ENCODE data around the gene BCAS3. TPM values are rescaled to one million over a fixed set of nuclear protein-coding genes. Genes with fewer than 3 reads are reported as not detected.
A peak's percentile ranks its signal among the peaks of the same experiment; 100 is the strongest.

Gene BCAS3
- total RNA-seq, 1 donor from 2014 or later, result 14.5 TPM

DNA sequence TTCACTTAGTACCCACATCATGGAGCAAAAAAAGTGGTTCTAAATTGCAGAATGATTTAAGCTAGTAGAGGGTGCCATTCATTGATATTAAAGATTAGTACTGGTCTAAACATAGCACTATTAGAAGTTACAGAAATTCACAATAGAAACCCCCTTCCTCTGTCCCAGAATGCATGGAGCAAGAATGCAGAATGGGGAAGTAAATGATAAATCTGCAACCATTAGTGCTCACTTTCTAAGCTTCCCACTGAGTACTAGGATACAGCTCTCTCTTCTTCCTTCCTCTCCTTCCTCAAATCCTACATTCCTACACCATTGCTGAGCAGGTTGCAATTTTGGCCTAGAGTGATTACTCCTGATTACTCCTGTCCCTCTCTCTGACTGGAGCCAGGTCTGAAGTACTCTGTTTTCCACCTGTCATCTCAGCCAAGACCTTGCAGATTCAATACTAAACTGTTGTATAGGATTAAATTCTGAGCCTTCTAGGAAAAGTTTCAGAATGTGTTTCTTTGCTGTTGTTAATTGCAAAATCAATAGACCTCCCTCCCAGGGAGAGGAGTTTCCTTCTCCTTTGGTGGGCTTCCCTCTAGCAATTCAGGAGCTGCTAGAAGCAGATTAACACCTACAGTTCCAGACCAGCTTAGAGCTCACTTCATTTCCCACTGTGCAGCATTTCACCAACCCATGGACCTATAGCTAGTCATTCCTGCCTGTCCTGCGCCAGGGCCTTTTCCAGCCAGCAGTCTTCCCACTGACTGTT lies 556.5 kb downstream of the BCAS3 start:
- no peak overlapping the region for H3K4me2 ChIP-seq (ENCODE audit: low read length)
- no peak for TF ChIP-seq EZH2 (IDR thresholded peaks at IDR 0.05; ENCODE audit: insufficient read depth, low read length)
- no peak for TF ChIP-seq CTCF (IDR thresholded peaks at IDR 0.05; ENCODE audit: insufficient read depth, low read depth, low read length)
- H3K27ac Mint-ChIP-seq (ENCODE audit: unreplicated experiment), result no peak overlapping the region

GRCh38 chr17:61235001-61235826 lies 557.6 kb downstream of the BCAS3 start:
- Mint-ChIP-seq H3K4me1 (ENCODE audit: low read depth, unreplicated experiment) (peaks cover 22% of the 10 kb centered on the region), H3K4me3 (ENCODE audit: unreplicated experiment) (no peak overlapping the region)
- H3K9me3 ChIP-seq (ENCODE audit: insufficient read depth, low read depth, low read length), result peaks cover 5% of the 10 kb centered on the region

More for the DNA sequence above, 556.5 kb downstream of the BCAS3 start:
- H2AFZ ChIP-seq (ENCODE audit: low read depth, low read length), result no peak overlapping the region
- H3K36me3 ChIP-seq (ENCODE audit: insufficient read depth, low read length), result no peaks in the 10 kb centered on the region
- H3K4me3 Mint-ChIP-seq (ENCODE audit: unreplicated experiment), result no peak overlapping the region
- H3K27ac ChIP-seq (ENCODE audit: low read depth, low read length), result no peak overlapping the region
- H3K9me3 ChIP-seq (ENCODE audit: insufficient read depth, low read depth, low read length), result peaks cover 5% of the 10 kb centered on the region
- H3K4me3 ChIP-seq (ENCODE audit: insufficient read depth, low read depth, low read length), result no peak overlapping the region
- no peaks in the 10 kb centered on the region for H3K36me3 Mint-ChIP-seq (ENCODE audit: low read depth, unreplicated experiment)
- no peaks in the 10 kb centered on the region for H3K79me2 ChIP-seq (ENCODE audit: insufficient read depth, low read length)
- H3K4me1 Mint-ChIP-seq (ENCODE audit: low read depth, unreplicated experiment), result peaks cover 22% of the 10 kb centered on the region
- no peaks in the 10 kb centered on the region for H4K20me1 ChIP-seq (ENCODE audit: insufficient read depth, low read length)
- H3K9ac ChIP-seq (ENCODE audit: low read length), result no peak overlapping the region
- peaks cover 30% of the 10 kb centered on the region for H3K4me1 ChIP-seq (ENCODE audit: insufficient read depth, low read length)
- no peaks in the 10 kb centered on the region for H3K9me3 Mint-ChIP-seq (ENCODE audit: unreplicated experiment)
- H3K27me3 Mint-ChIP-seq (ENCODE audit: low read depth, unreplicated experiment), result no peaks in the 10 kb centered on the region
- H3K27me3 ChIP-seq (ENCODE audit: insufficient read depth, low read length), result no peaks in the 10 kb centered on the region
- no peak for DNase-seq (ENCODE audit: low read depth)
- no peak for FAIRE-seq

More at GRCh38 chr17:61235001-61235826, 557.6 kb downstream of the BCAS3 start:
- Histone ChIP-seq H3K36me3 (ENCODE audit: insufficient read depth, low read length) (no peaks in the 10 kb centered on the region), H3K79me2 (ENCODE audit: insufficient read depth, low read length) (no peaks in the 10 kb centered on the region), H3K4me1 (ENCODE audit: insufficient read depth, low read length) (peaks cover 30% of the 10 kb centered on the region), H2AFZ (ENCODE audit: low read depth, low read length) (no peak overlapping the region), H3K4me3 (ENCODE audit: insufficient read depth, low read depth, low read length) (no peak overlapping the region), H4K20me1 (ENCODE audit: insufficient read depth, low read length) (no peaks in the 10 kb centered on the region), H3K27me3 (ENCODE audit: insufficient read depth, low read length) (no peaks in the 10 kb centered on the region), H3K4me2 (ENCODE audit: low read length) (peak overlapping the region; percentile 53), H3K27ac (ENCODE audit: low read depth, low read length) (no peak overlapping the region), H3K9ac (ENCODE audit: low read length) (no peak overlapping the region)
- TF ChIP-seq CTCF (IDR thresholded peaks at IDR 0.05; ENCODE audit: insufficient read depth, low read depth, low read length) (no peak), EZH2 (IDR thresholded peaks at IDR 0.05; ENCODE audit: insufficient read depth, low read length) (no peak)
- Mint-ChIP-seq H3K36me3 (ENCODE audit: low read depth, unreplicated experiment) (no peaks in the 10 kb centered on the region), H3K9me3 (ENCODE audit: unreplicated experiment) (no peaks in the 10 kb centered on the region), H3K27me3 (ENCODE audit: low read depth, unreplicated experiment) (no peaks in the 10 kb centered on the region), H3K27ac (ENCODE audit: unreplicated experiment) (no peak overlapping the region)
- DNase-seq (ENCODE audit: low read depth), result no peak
- FAIRE-seq, result no peak
